Lung (tissue), 12 donors: ENCODE results near the gene ZFYVE28. TPM values are rescaled to one million over a fixed set of nuclear protein-coding genes. Genes with fewer than 3 reads are reported as not detected.

Source experiments
- ATAC-seq: fragments of 200-7000 bp; cut with Tn5 transposase; one replicate; pipeline ENCODE4 v1.9.1; 2020; ENCODE audit warnings: moderate number of reproducible peaks; ENCODE audit not compliant: insufficient read depth, low FRiP score
- DNase-seq, 3 donors: peaks; one replicate each; pipeline ENCODE4 v3.0.0-alpha.2; 2013 to 2017
- H3K27ac ChIP-seq, 2 donors: one replicate each; pipeline ENCODE4 v1.5.1; 2013; ENCODE audit warnings: mild to moderate bottlenecking in 2 of 2, moderate library complexity in 2 of 2, control low read depth in 1 of 2, inconsistent platforms in 1 of 2, low read depth in 1 of 2, low read length in 1 of 2
- H3K27me3 ChIP-seq, 3 donors: one replicate each; pipeline ENCODE4 v1.5.1; 2013; ENCODE audit warnings: low read length in 2 of 3; ENCODE audit not compliant: control insufficient read depth in 3 of 3, insufficient read depth in 3 of 3
- H3K36me3 ChIP-seq, 4 donors: one replicate each; pipeline ENCODE4 v1.5.1; 2013; ENCODE audit warnings: low read length in 4 of 4, mild to moderate bottlenecking in 1 of 4, moderate library complexity in 1 of 4; ENCODE audit not compliant: control insufficient read depth in 4 of 4, insufficient read depth in 4 of 4
- H3K4me1 ChIP-seq, 5 donors: one replicate each; pipeline ENCODE4 v1.5.1; 2013; ENCODE audit warnings: low read length in 5 of 5, mild to moderate bottlenecking in 2 of 5, moderate library complexity in 1 of 5; ENCODE audit not compliant: control insufficient read depth in 5 of 5, insufficient read depth in 5 of 5
- H3K4me3 ChIP-seq: one replicate; pipeline ENCODE4 v1.5.1; 2013; ENCODE audit warnings: mild to moderate bottlenecking, control low read depth, moderate library complexity
- H3K9ac ChIP-seq, 2 donors: one replicate each; pipeline ENCODE4 v1.5.1; 2013; ENCODE audit warnings: low read length in 2 of 2, control low read depth in 1 of 2; ENCODE audit not compliant: insufficient read depth in 1 of 2
- H3K9me3 ChIP-seq, 4 donors: one replicate each; pipeline ENCODE4 v1.5.1; 2013; ENCODE audit warnings: low read length in 3 of 4, mild to moderate bottlenecking in 1 of 4, moderate library complexity in 1 of 4; ENCODE audit not compliant: control insufficient read depth in 4 of 4, insufficient read depth in 3 of 4
- CTCF ChIP-seq: IDR thresholded peaks from 2 replicates; pipeline ENCODE4 v1.5.1; 2012; ENCODE audit warnings: mild to moderate bottlenecking; ENCODE audit errors: control extremely low read depth, extremely low read depth
- WGBS, 2 donors: extraction: QIAGEN DNeasy Blood & Tissue Kit; methylation state at CpG; one replicate each; pipeline ENCODE4 v1.1.7; 2013; 5-methylcytosine and 5-hydroxymethylcytosine counted together
- polyA plus RNA-seq, 2 donors: library from polyadenylated mRNA; stranded (reverse); fragments of 200-250 nt; gene quantifications; one replicate each; pipeline ENCODE4 v1.2.1, GENCODE V29; 2013
- total RNA-seq, 2 donors: library from RNA; depleted of rRNA in 1 of 2; stranded (reverse); fragments of >200 nt in 1 of 2; gene quantifications; one replicate each; pipeline ENCODE4 v1.2.1, GENCODE V29; 2014 to 2021
- donor health status: control.
- donor health status: control.
- donor health status: Bipolar disorder and iron deficiency.
- donor health status: healthy.
- donor health status: DM: yes; HTN: yes; CAD: no.

ZFYVE28 gene
- total and polyA plus RNA-seq, 4 donors, result 6.8 to 10.3 (median 7.6) TPM

- peaks cover 0 to 2% (median 0%) of the 10 kb centered on the region in 4 donors for H3K36me3 ChIP-seq
- peaks cover 4 to 55% (median 6%) of the 10 kb centered on the region in 5 donors for H3K4me1 ChIP-seq
- no peak overlapping the region for H3K9ac ChIP-seq
- no peaks in the 10 kb centered on the region for H3K27me3 ChIP-seq
- DNase-seq (no peak), ATAC-seq (no peak)
- H3K27ac ChIP-seq, result no peak overlapping the region
- no peak overlapping the region for H3K4me3 ChIP-seq
- H3K9me3 ChIP-seq, result no peaks in the 10 kb centered on the region
- 80 to 84% methylated on average over 22 of the region's 22 CpGs for WGBS, 2 donors
- TF ChIP-seq CTCF, result no peak
Measured at GRCh38 chr4:2268357-2269205, 149.9 kb downstream of the ZFYVE28 start.

DNA sequence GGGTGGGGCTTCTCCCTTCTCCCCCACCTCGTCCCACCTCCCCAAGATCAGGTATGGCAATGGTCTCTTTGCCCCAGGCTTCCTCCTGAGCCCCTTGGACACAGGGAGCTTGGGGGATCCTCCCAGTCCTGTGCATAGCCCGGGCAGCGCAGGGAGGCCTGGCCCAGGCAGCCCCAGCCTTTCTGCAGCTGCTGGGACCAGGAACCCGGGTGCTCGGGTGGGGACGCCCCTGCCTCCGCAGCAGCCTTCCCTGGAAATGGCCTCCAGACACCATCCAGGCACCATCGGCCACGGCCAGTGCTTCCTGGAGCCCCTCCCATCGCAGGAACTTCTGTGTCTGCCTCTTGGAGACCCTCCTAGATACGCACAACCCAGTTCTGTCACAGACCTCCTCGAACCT is 150.6 kb downstream of the ZFYVE28 start:
- no peak for TF ChIP-seq CTCF
- DNase-seq, result no peak
- Histone ChIP-seq H3K27me3 (no peaks in the 10 kb centered on the region), H3K27ac (no peak overlapping the region), H3K9me3 (no peaks in the 10 kb centered on the region), H3K9ac (no peak overlapping the region), H3K36me3 (peaks cover 0 to 2% (median 0%) of the 10 kb centered on the region in 4 donors), H3K4me3 (no peak overlapping the region), H3K4me1 (peaks cover 5 to 60% (median 8%) of the 10 kb centered on the region in 5 donors)
- ATAC-seq, result no peak
- 89 to 90% methylated on average over 8 to 12 of the region's 12 CpGs for WGBS, 2 donors

- no peak for ATAC-seq
- no peak overlapping the region for H3K27ac ChIP-seq
Measured at GRCh38 chr4:2267320-2267811, 151.1 kb downstream of the ZFYVE28 start.

More at GRCh38 chr4:2267320-2267811, 151.1 kb downstream of the ZFYVE28 start:
- H3K36me3 ChIP-seq, result peaks cover 0 to 1% (median 0%) of the 10 kb centered on the region in 4 donors
- H3K9ac ChIP-seq, result no peak overlapping the region
- no peak for DNase-seq
- 89 to 90% methylated on average over 18 of the region's 18 CpGs for WGBS, 2 donors
- no peaks in the 10 kb centered on the region for H3K9me3 ChIP-seq
- H3K27me3 ChIP-seq, result no peaks in the 10 kb centered on the region
- H3K4me1 ChIP-seq, result peaks cover 5 to 60% (median 8%) of the 10 kb centered on the region in 5 donors
- no peak for TF ChIP-seq CTCF
- no peak overlapping the region for H3K4me3 ChIP-seq
